Mucosa of rectum (tissue), 2 donors: ENCODE measurements around the gene CEACAM3.
A peak's percentile ranks its signal among the peaks of the same experiment; 100 is the strongest.

Experiments
- H3K27ac ChIP-seq, 2 donors: one replicate each; pipeline ENCODE4 v1.7.0; 2013; ENCODE audit warnings: inconsistent platforms in 2 of 2, low read depth in 2 of 2, low read length in 2 of 2
- H3K27me3 ChIP-seq, 2 donors: one replicate each; pipeline ENCODE4 v1.7.0; 2013; ENCODE audit warnings: low read length in 2 of 2; ENCODE audit not compliant: control insufficient read depth in 2 of 2, insufficient read depth in 2 of 2
- H3K36me3 ChIP-seq, 2 donors: one replicate each; pipeline ENCODE4 v1.7.0; 2013; ENCODE audit warnings: low read length in 2 of 2; ENCODE audit not compliant: control insufficient read depth in 2 of 2, insufficient read depth in 2 of 2
- H3K4me1 ChIP-seq, 2 donors: one replicate each; pipeline ENCODE4 v1.7.0; 2013; ENCODE audit warnings: low read length in 2 of 2, mild to moderate bottlenecking in 1 of 2; ENCODE audit not compliant: control insufficient read depth in 2 of 2, insufficient read depth in 2 of 2
- H3K4me3 ChIP-seq, 2 donors: one replicate each; pipeline ENCODE4 v1.7.0; 2013; ENCODE audit warnings: low read length in 2 of 2
- H3K9ac ChIP-seq, 2 donors: one replicate each; pipeline ENCODE4 v1.7.0; 2013; ENCODE audit warnings: low read length in 2 of 2, low read depth in 1 of 2, mild to moderate bottlenecking in 1 of 2
- H3K9me3 ChIP-seq, 2 donors: one replicate each; pipeline ENCODE4 v1.7.0; 2013; ENCODE audit warnings: low read length in 2 of 2; ENCODE audit not compliant: control insufficient read depth in 2 of 2
- donor health status: healthy.
- donor health status: Normal muscosa, but diverticular disease.

Gene CEACAM3

GRCh38 chr19:41853344-41853743, 57.0 kb downstream of the CEACAM3 start:
- no peaks in the 10 kb centered on the region for H3K4me1 ChIP-seq
- H3K9me3 ChIP-seq, result no peaks in the 10 kb centered on the region
- H3K27ac ChIP-seq, result no peak overlapping the region
- H3K4me3 ChIP-seq, result no peak overlapping the region
- H3K9ac ChIP-seq, result no peak overlapping the region
- H3K27me3 ChIP-seq, result peaks cover 0 to 6% of the 10 kb centered on the region in 2 donors
- H3K36me3 ChIP-seq, result no peaks in the 10 kb centered on the region

DNA sequence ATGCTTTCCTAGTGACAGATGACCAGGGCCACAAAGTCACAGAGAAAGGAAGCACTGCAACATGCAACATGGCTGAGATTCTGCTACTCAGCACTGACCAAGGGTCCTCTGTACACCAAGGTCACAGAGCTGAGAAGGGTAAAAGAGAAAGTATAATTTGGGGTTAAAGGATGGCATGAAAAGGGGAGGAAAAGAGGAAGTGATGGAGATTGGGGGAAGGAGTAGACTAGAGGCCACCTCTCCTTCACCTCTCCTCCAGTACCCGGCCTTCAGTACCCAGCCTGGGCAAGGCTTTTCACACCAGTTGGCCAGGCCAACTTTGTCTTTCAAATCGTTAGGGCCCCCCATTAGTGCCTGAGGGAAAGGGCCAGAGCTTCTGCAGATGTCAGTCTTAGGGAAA, 57.4 kb downstream of the CEACAM3 start:
- H3K4me3 ChIP-seq, result no peak overlapping the region
- H3K9me3 ChIP-seq, result no peaks in the 10 kb centered on the region
- H3K27ac ChIP-seq, result no peak overlapping the region
- H3K36me3 ChIP-seq, result no peaks in the 10 kb centered on the region
- peaks cover 0 to 6% of the 10 kb centered on the region in 2 donors for H3K27me3 ChIP-seq
- H3K4me1 ChIP-seq, result no peaks in the 10 kb centered on the region
- no peak overlapping the region for H3K9ac ChIP-seq

GRCh38 chr19:41859213-41859617, 62.8 kb downstream of the CEACAM3 start:
- Histone ChIP-seq H3K4me3 (peak overlapping the region; percentile 89 to 97), H3K27ac (peak overlapping the region; percentile 98 to 99), H3K4me1 (peaks cover 28 to 31% of the 10 kb centered on the region in 2 donors), H3K9ac (peak overlapping the region; percentile 49 to 53), H3K27me3 (no peaks in the 10 kb centered on the region), H3K36me3 (peaks cover 26 to 28% of the 10 kb centered on the region in 2 donors), H3K9me3 (no peaks in the 10 kb centered on the region)

GRCh38 chr19:41859618-41860418, 63.4 kb downstream of the CEACAM3 start, which contains the start of gene RPS19:
RPS19 (plus strand) TSS chr19:41860255; CDS start chr19:41860775, 520 bp downstream.
- peaks cover 32 to 34% of the 10 kb centered on the region in 2 donors for H3K36me3 ChIP-seq
- no peaks in the 10 kb centered on the region for H3K9me3 ChIP-seq
- H3K4me1 ChIP-seq, result peaks cover 30 to 36% of the 10 kb centered on the region in 2 donors
- H3K4me3 ChIP-seq, result peak within 1 kb of the TSS; percentile 89 to 97
- no peaks in the 10 kb centered on the region for H3K27me3 ChIP-seq
- H3K27ac ChIP-seq, result peak within 1 kb of the TSS; percentile 98 to 99
- H3K9ac ChIP-seq, result peak within 1 kb of the TSS; percentile 90 to 95

- no peaks in the 10 kb centered on the region for H3K27me3 ChIP-seq
- H3K9me3 ChIP-seq, result no peaks in the 10 kb centered on the region
- H3K36me3 ChIP-seq, result peaks cover 38% of the 10 kb centered on the region in 2 donors
- H3K27ac ChIP-seq, result peak overlapping the region; percentile 98 to 99
- H3K4me3 ChIP-seq, result peak overlapping the region; percentile 89 to 97
- peak overlapping the region; percentile 90 to 95 for H3K9ac ChIP-seq
- peaks cover 32 to 36% of the 10 kb centered on the region in 2 donors for H3K4me1 ChIP-seq
These were observed 64.2 kb downstream of the CEACAM3 start for GRCh38 chr19:41860419-41861115.
